ENCODE measurements around the gene ZBTB20.

- TF ChIP-seq POLR2A (IDR thresholded peaks at IDR 0.05; ENCODE audit: low read depth, low read length) (no peak), TAF1 (IDR thresholded peaks at IDR 0.05; ENCODE audit: borderline replicate concordance, low read depth, low read length) (no peak), FOS (IDR thresholded peaks at IDR 0.05; ENCODE audit: borderline replicate concordance, extremely low read depth, insufficient read length) (no peak), TCF7 (IDR thresholded peaks at IDR 0.05; ENCODE audit: borderline replicate concordance) (no peak), RELA (IDR thresholded peaks at IDR 0.05; ENCODE audit: borderline replicate concordance, partially characterized antibody) (no peak), USF2 (IDR thresholded peaks at IDR 0.05; ENCODE audit: borderline replicate concordance, low read depth, low read length) (no peak), CEBPB (IDR thresholded peaks at IDR 0.05; ENCODE audit: borderline replicate concordance in 1 of 2, low read depth in 2 of 2, low read length in 2 of 2) (no peak), ATF2 (IDR thresholded peaks at IDR 0.05; ENCODE audit: low read length) (no peak), USF1 (IDR thresholded peaks at IDR 0.05; ENCODE audit: borderline replicate concordance, extremely low read length, insufficient read depth, low read depth, low read length) (no peak), REST (IDR thresholded peaks at IDR 0.05; ENCODE audit: low read depth, low read length) (no peak), CHD4 (IDR thresholded peaks at IDR 0.05) (no peak), MXI1 (IDR thresholded peaks at IDR 0.05; ENCODE audit: low read depth, low read length) (no peak)
- TF ChIP-seq, protein P1, sequence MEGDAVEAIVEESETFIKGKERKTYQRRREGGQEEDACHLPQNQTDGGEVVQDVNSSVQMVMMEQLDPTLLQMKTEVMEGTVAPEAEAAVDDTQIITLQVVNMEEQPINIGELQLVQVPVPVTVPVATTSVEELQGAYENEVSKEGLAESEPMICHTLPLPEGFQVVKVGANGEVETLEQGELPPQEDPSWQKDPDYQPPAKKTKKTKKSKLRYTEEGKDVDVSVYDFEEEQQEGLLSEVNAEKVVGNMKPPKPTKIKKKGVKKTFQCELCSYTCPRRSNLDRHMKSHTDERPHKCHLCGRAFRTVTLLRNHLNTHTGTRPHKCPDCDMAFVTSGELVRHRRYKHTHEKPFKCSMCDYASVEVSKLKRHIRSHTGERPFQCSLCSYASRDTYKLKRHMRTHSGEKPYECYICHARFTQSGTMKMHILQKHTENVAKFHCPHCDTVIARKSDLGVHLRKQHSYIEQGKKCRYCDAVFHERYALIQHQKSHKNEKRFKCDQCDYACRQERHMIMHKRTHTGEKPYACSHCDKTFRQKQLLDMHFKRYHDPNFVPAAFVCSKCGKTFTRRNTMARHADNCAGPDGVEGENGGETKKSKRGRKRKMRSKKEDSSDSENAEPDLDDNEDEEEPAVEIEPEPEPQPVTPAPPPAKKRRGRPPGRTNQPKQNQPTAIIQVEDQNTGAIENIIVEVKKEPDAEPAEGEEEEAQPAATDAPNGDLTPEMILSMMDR (IDR thresholded peaks at IDR 0.05 in 2 of 3, conservative IDR thresholded peaks at IDR 0.05 in 1 of 3; ENCODE audit: control insufficient read depth in 2 of 3, extremely low read depth in 1 of 3, insufficient read depth in 1 of 3, low read depth in 3 of 3, low read length in 3 of 3) = no peak
- TF ChIP-seq, protein P2, sequence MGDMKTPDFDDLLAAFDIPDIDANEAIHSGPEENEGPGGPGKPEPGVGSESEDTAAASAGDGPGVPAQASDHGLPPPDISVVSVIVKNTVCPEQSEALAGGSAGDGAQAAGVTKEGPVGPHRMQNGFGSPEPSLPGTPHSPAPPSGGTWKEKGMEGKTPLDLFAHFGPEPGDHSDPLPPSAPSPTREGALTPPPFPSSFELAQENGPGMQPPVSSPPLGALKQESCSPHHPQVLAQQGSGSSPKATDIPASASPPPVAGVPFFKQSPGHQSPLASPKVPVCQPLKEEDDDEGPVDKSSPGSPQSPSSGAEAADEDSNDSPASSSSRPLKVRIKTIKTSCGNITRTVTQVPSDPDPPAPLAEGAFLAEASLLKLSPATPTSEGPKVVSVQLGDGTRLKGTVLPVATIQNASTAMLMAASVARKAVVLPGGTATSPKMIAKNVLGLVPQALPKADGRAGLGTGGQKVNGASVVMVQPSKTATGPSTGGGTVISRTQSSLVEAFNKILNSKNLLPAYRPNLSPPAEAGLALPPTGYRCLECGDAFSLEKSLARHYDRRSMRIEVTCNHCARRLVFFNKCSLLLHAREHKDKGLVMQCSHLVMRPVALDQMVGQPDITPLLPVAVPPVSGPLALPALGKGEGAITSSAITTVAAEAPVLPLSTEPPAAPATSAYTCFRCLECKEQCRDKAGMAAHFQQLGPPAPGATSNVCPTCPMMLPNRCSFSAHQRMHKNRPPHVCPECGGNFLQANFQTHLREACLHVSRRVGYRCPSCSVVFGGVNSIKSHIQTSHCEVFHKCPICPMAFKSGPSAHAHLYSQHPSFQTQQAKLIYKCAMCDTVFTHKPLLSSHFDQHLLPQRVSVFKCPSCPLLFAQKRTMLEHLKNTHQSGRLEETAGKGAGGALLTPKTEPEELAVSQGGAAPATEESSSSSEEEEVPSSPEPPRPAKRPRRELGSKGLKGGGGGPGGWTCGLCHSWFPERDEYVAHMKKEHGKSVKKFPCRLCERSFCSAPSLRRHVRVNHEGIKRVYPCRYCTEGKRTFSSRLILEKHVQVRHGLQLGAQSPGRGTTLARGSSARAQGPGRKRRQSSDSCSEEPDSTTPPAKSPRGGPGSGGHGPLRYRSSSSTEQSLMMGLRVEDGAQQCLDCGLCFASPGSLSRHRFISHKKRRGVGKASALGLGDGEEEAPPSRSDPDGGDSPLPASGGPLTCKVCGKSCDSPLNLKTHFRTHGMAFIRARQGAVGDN (IDR thresholded peaks at IDR 0.05) = no peak
Observed at GRCh38 chr3:114454551-114455251, 692.4 kb downstream of the ZBTB20 start.
